Erythroblast (primary cell): ENCODE data around the gene ZPR1.

Experiments
- GATA1 ChIP-seq: IDR thresholded peaks from 2 replicates; pipeline ENCODE4 v1.6.1; 2011; ENCODE audit warnings: low read depth, mild to moderate bottlenecking, control low read depth, low read length, moderate library complexity
- POLR2A ChIP-seq: IDR thresholded peaks from 2 replicates; pipeline ENCODE4 v1.6.1; 2011; ENCODE audit warnings: mild to moderate bottlenecking, low read length

DNA sequence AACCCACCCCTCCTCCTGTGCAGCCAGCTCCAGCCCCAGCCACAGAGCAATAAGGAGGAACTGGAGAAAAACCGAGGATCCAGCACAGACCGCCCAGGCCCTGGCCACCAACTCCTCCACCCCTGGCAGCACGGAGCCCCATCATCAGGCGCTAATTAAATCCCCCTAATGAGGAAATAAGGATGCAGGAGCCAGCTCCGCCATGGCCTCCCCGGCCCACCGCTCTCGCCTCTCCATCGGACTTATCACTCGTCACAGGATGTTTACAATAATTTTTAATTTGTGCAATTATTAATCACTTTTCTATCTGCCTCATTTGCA is 57.6 kb downstream of the ZPR1 start:
- TF ChIP-seq POLR2A (no peak), GATA1 (no peak)
